Measurements from ENCODE around the gene RAD51D. TPM values are rescaled to one million over a fixed set of nuclear protein-coding genes. Genes with fewer than 3 reads are reported as not detected.

RAD51D gene
- total and polyA plus RNA-seq, 2 donors (not counting 1 experiment from before 2014, with no cell fraction given), result 12.6 to 15.6 TPM

DNA sequence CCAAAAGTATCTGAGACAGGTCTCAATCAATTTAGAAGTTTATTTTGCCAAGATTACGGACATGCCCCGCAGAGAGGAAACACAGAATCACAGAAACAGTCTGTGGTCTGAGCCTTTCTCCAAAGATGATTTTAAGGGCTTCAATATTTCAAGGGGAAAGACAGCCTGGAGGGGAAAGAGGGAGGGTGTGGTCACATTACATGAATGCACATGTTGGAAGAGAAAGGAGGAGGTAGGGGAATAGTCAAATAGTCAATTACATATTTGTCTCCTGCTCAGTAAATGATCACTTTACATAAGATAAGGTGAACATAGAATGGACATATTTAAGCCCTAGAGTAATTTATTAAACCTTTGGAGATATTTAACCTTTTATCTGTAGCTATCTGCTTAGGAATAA lies 40.3 kb upstream of the RAD51D start:
- no peak overlapping the region for H3K9ac ChIP-seq (ENCODE audit: insufficient read depth, low read length)
- no peaks in the 10 kb centered on the region for H4K20me1 ChIP-seq (ENCODE audit: control insufficient read depth, extremely low read depth, insufficient read depth, low read length)

DNA sequence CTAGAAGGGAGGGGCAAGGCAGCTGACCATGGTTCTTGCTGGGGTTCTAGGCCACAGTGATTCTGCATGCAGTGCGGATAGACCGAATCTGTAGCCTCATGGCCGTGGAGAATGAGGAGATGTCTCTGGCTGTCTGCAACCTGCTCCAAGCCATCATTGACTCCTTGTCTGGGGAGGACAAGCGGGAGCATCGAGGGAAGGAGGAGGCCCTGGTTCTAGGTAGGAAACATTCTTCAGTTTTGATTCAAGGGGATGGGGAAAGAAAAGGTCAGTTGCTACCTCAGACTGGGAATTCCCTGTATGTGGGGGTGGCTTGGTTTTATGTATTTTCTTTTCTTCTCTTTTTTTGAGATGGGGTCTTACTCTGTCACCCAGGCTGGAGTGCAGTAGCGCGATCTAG lies 35.6 kb upstream of the RAD51D start:
- H4K20me1 ChIP-seq (ENCODE audit: control insufficient read depth, extremely low read depth, insufficient read depth, low read length), result no peaks in the 10 kb centered on the region
- no peaks in the 10 kb centered on the region for H3K9me3 ChIP-seq (ENCODE audit: control insufficient read depth, insufficient read depth, low read depth, low read length)
- no peak overlapping the region for H3K4me2 ChIP-seq (ENCODE audit: extremely low read depth, insufficient read depth, low read length)
- no peak for TF ChIP-seq EZH2 (IDR thresholded peaks at IDR 0.05; ENCODE audit: low read length, missing control alignments)
- TF ChIP-seq, protein P1, sequence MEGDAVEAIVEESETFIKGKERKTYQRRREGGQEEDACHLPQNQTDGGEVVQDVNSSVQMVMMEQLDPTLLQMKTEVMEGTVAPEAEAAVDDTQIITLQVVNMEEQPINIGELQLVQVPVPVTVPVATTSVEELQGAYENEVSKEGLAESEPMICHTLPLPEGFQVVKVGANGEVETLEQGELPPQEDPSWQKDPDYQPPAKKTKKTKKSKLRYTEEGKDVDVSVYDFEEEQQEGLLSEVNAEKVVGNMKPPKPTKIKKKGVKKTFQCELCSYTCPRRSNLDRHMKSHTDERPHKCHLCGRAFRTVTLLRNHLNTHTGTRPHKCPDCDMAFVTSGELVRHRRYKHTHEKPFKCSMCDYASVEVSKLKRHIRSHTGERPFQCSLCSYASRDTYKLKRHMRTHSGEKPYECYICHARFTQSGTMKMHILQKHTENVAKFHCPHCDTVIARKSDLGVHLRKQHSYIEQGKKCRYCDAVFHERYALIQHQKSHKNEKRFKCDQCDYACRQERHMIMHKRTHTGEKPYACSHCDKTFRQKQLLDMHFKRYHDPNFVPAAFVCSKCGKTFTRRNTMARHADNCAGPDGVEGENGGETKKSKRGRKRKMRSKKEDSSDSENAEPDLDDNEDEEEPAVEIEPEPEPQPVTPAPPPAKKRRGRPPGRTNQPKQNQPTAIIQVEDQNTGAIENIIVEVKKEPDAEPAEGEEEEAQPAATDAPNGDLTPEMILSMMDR (conservative IDR thresholded peaks at IDR 0.05 in 1 of 2, IDR thresholded peaks at IDR 0.05 in 1 of 2; ENCODE audit: low read depth in 1 of 2, low read length in 2 of 2), result no peak
- H3K9ac ChIP-seq (ENCODE audit: insufficient read depth, low read length), result no peak overlapping the region
- no peaks in the 10 kb centered on the region for H3K79me2 ChIP-seq (ENCODE audit: control insufficient read depth, insufficient read depth, low read length)
- no peak overlapping the region for H3K4me3 ChIP-seq (replicated peaks in 1 of 4; ENCODE audit: control extremely low read depth in 1 of 4, insufficient read depth in 1 of 4, low read depth in 3 of 4, low read length in 4 of 4)
- H3K27me3 ChIP-seq (ENCODE audit: control insufficient read depth, insufficient read depth, low read length), result peaks cover 6% of the 10 kb centered on the region
- H3K36me3 ChIP-seq (ENCODE audit: control insufficient read depth, insufficient read depth, low read length), result no peaks in the 10 kb centered on the region
- H3K4me1 ChIP-seq (ENCODE audit: control insufficient read depth, extremely low read depth, insufficient read depth, low read length), result no peaks in the 10 kb centered on the region
- no peak overlapping the region for H2AFZ ChIP-seq (ENCODE audit: low read length)
- DNase-seq (ENCODE audit: low read depth in 2 of 2), result no peak
- no peak overlapping the region for H3K27ac ChIP-seq (ENCODE audit: insufficient read depth, low read length)

More for the DNA sequence above, 40.3 kb upstream of the RAD51D start:
- H3K36me3 ChIP-seq (ENCODE audit: control insufficient read depth, insufficient read depth, low read length), result no peaks in the 10 kb centered on the region
- H3K79me2 ChIP-seq (ENCODE audit: control insufficient read depth, insufficient read depth, low read length), result no peaks in the 10 kb centered on the region
- no peak overlapping the region for H2AFZ ChIP-seq (ENCODE audit: low read length)
- no peaks in the 10 kb centered on the region for H3K9me3 ChIP-seq (ENCODE audit: control insufficient read depth, insufficient read depth, low read depth, low read length)
- H3K4me2 ChIP-seq (ENCODE audit: extremely low read depth, insufficient read depth, low read length), result no peak overlapping the region
- H3K27me3 ChIP-seq (ENCODE audit: control insufficient read depth, insufficient read depth, low read length), result peaks cover 12% of the 10 kb centered on the region
- H3K27ac ChIP-seq (ENCODE audit: insufficient read depth, low read length), result no peak overlapping the region
- TF ChIP-seq EZH2 (IDR thresholded peaks at IDR 0.05; ENCODE audit: low read length, missing control alignments), result no peak
- TF ChIP-seq, protein P1 (conservative IDR thresholded peaks at IDR 0.05 in 1 of 2, IDR thresholded peaks at IDR 0.05 in 1 of 2; ENCODE audit: low read depth in 1 of 2, low read length in 2 of 2), result no peak
- no peak overlapping the region for H3K4me3 ChIP-seq (replicated peaks in 1 of 4; ENCODE audit: control extremely low read depth in 1 of 4, insufficient read depth in 1 of 4, low read depth in 3 of 4, low read length in 4 of 4)
- no peak for DNase-seq (ENCODE audit: low read depth in 2 of 2)
- no peaks in the 10 kb centered on the region for H3K4me1 ChIP-seq (ENCODE audit: control insufficient read depth, extremely low read depth, insufficient read depth, low read length)

DNA sequence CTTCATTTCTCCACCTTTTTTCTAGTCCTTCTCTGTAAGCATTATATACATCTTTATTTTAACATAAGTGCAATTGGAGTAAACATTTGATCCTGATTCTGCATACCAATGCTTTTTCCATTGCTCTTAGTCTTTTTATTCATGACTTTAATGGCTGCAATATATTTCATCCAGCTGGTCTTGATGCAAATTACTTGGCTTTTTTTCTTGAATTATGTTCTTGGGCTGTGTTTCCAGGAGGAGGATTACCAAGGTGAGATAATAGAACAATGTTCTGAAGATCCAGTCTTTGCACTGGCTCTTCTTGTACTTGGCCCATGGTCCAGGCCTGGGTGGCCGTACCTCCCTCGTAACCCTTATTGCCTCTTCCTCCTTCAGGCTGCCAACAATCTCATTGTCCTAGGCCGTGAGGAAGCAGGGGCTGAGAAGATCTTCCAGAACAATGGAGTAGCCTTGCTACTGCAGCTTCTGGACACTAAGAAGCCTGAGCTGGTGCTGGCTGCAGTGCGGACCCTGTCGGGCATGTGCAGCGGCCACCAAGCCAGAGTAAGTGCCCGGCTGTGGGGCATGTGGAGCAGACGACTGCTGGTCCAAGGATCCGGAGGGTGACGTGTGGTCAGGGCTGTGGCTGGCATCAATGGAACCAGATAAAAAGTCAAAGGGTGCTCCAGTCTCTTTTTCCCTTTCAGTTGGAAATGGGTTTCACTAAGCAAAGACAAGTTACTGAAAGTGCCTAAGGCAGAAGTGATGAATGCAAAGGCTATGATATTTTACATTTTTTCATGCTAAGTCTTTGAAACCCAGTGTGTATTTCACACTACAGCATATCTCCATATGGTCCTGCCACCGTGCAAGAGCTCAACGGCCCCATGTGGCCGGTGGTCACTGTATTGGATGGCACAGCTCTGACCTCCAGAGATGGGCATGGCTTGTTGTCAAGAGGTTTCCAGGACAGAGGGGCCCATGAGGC lies 34.8 kb upstream of the RAD51D start:
- Histone ChIP-seq H3K27me3 (ENCODE audit: control insufficient read depth, insufficient read depth, low read length) (peaks cover 11% of the 10 kb centered on the region), H3K27ac (ENCODE audit: insufficient read depth, low read length) (no peak overlapping the region), H4K20me1 (ENCODE audit: control insufficient read depth, extremely low read depth, insufficient read depth, low read length) (no peaks in the 10 kb centered on the region), H3K79me2 (ENCODE audit: control insufficient read depth, insufficient read depth, low read length) (no peaks in the 10 kb centered on the region), H3K9me3 (ENCODE audit: control insufficient read depth, insufficient read depth, low read depth, low read length) (no peaks in the 10 kb centered on the region), H3K4me2 (ENCODE audit: extremely low read depth, insufficient read depth, low read length) (no peak overlapping the region), H3K36me3 (ENCODE audit: control insufficient read depth, insufficient read depth, low read length) (no peaks in the 10 kb centered on the region), H2AFZ (ENCODE audit: low read length) (no peak overlapping the region), H3K4me1 (ENCODE audit: control insufficient read depth, extremely low read depth, insufficient read depth, low read length) (no peaks in the 10 kb centered on the region), H3K9ac (ENCODE audit: insufficient read depth, low read length) (no peak overlapping the region), H3K4me3 (replicated peaks in 1 of 4; ENCODE audit: control extremely low read depth in 1 of 4, insufficient read depth in 1 of 4, low read depth in 3 of 4, low read length in 4 of 4) (no peak overlapping the region)
- DNase-seq (ENCODE audit: low read depth in 2 of 2), result no peak
- TF ChIP-seq EZH2 (IDR thresholded peaks at IDR 0.05; ENCODE audit: low read length, missing control alignments), result no peak
- TF ChIP-seq, protein P1 (conservative IDR thresholded peaks at IDR 0.05 in 1 of 2, IDR thresholded peaks at IDR 0.05 in 1 of 2; ENCODE audit: low read depth in 1 of 2, low read length in 2 of 2), result no peak

Data from fibroblast of lung (primary cell).